HuH-7 (cell line): ENCODE measurements around the gene TMEM139.

Experiments
- DNase-seq: peaks from one replicate; pipeline ENCODE4 v3.0.0; 2011; ENCODE audit warnings: low spot score

Gene TMEM139

GRCh38 chr7:143284591-143285469, at the start of gene TMEM139:
TMEM139 (plus strand) TSS chr7:143284958; CDS start chr7:143285958, 1,000 bp downstream.
- DNase-seq, result no peak

GRCh38 chr7:143235561-143235960, 49.2 kb upstream of the TMEM139 start:
- no peak for DNase-seq

GRCh38 chr7:143236408-143236990, 48.3 kb upstream of the TMEM139 start:
- no peak for DNase-seq

GRCh38 chr7:143237366-143237765, 47.4 kb upstream of the TMEM139 start:
- no peak for DNase-seq

GRCh38 chr7:143238289-143238980, 46.3 kb upstream of the TMEM139 start:
- DNase-seq, result no peak

GRCh38 chr7:143239813-143240212, 44.9 kb upstream of the TMEM139 start:
- no peak for DNase-seq

- DNase-seq, result peak; percentile 27
Measured at GRCh38 chr7:143240291-143241168, 44.2 kb upstream of the TMEM139 start.

- DNase-seq, result no peak
Measured at GRCh38 chr7:143242306-143242705, 42.5 kb upstream of the TMEM139 start.

- peak; percentile 25 for DNase-seq
Measured at GRCh38 chr7:143243111-143243510, 41.6 kb upstream of the TMEM139 start.

GRCh38 chr7:143243614-143244013, 41.1 kb upstream of the TMEM139 start:
- no peak for DNase-seq

GRCh38 chr7:143244321-143244720, 40.4 kb upstream of the TMEM139 start:
- no peak for DNase-seq

- DNase-seq, result no peak
Measured at GRCh38 chr7:143245123-143245522, 39.6 kb upstream of the TMEM139 start.

- DNase-seq, result no peak
Measured at GRCh38 chr7:143247372-143247771, 37.4 kb upstream of the TMEM139 start.

- peak; percentile 64 for DNase-seq
Measured at GRCh38 chr7:143248761-143249354, 35.9 kb upstream of the TMEM139 start.

GRCh38 chr7:143250199-143250598, 34.6 kb upstream of the TMEM139 start:
- DNase-seq, result no peak

- no peak for DNase-seq
Measured at GRCh38 chr7:143250822-143251221, 33.9 kb upstream of the TMEM139 start.

- DNase-seq, result no peak
Measured at GRCh38 chr7:143252006-143252405, 32.8 kb upstream of the TMEM139 start.

- DNase-seq, result no peak
Measured at GRCh38 chr7:143255564-143255963, 29.2 kb upstream of the TMEM139 start.

- no peak for DNase-seq
Measured at GRCh38 chr7:143256325-143256724, 28.4 kb upstream of the TMEM139 start.

- DNase-seq, result no peak
Measured at GRCh38 chr7:143256932-143257331, 27.8 kb upstream of the TMEM139 start.

- DNase-seq, result no peak
Measured at GRCh38 chr7:143257501-143257900, 27.3 kb upstream of the TMEM139 start.
